ENCODE data around the gene KCNH1.

The KCNH1 gene

DNA sequence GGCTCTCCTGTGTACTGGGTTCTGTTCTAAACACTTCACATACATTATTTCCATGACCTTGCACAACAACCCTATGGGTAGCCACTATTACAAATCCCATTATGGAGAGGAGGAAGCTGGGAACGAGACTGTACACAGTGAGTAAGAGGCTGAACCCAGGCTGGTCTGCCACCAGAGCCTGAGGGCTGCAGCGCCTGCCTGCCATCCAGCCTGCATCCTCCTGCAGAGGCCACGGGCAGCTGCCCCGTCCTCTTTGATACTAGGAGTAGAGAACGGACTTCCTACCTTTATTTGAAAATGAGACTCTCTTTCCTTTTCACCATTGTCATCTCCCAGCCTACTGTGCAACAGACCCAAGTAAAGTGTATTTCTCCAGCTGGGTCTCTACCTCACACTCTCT lies 435.3 kb downstream of the KCNH1 start:
- TF ChIP-seq TAF1 (IDR thresholded peaks at IDR 0.05; ENCODE audit: low read depth) (no peak), EGR1 (IDR thresholded peaks at IDR 0.05) (no peak), TEAD4 (IDR thresholded peaks at IDR 0.05) (no peak), NFIC (IDR thresholded peaks at IDR 0.05) (no peak), EP300 (IDR thresholded peaks at IDR 0.05; ENCODE audit: borderline replicate concordance) (no peak), CREB1 (IDR thresholded peaks at IDR 0.05; ENCODE audit: low read depth) (no peak), FOXM1 (IDR thresholded peaks at IDR 0.05; ENCODE audit: borderline replicate concordance, low read depth) (no peak), YY1 (IDR thresholded peaks at IDR 0.05; ENCODE audit: low read depth) (no peak), USF1 (IDR thresholded peaks at IDR 0.05) (no peak), RAD21 (IDR thresholded peaks at IDR 0.05; ENCODE audit: low read depth) (no peak), REST (IDR thresholded peaks at IDR 0.05; ENCODE audit: low read depth) (no peak), TCF12 (IDR thresholded peaks at IDR 0.05; ENCODE audit: low read depth) (no peak), MAX (IDR thresholded peaks at IDR 0.05) (no peak), ZBTB7A (IDR thresholded peaks at IDR 0.05; ENCODE audit: low read depth) (no peak), CEBPB (IDR thresholded peaks at IDR 0.05) (no peak)

- TF ChIP-seq MAX (IDR thresholded peaks at IDR 0.05) = no peak
- no peak for TF ChIP-seq CREB1 (IDR thresholded peaks at IDR 0.05; ENCODE audit: low read depth)
- no peak for TF ChIP-seq REST (IDR thresholded peaks at IDR 0.05; ENCODE audit: low read depth)
- no peak for TF ChIP-seq EP300 (IDR thresholded peaks at IDR 0.05; ENCODE audit: borderline replicate concordance)
- TF ChIP-seq CEBPB (IDR thresholded peaks at IDR 0.05) = no peak
- TF ChIP-seq NFIC (IDR thresholded peaks at IDR 0.05) = no peak
- TF ChIP-seq FOXM1 (IDR thresholded peaks at IDR 0.05; ENCODE audit: borderline replicate concordance, low read depth) = no peak
- no peak for TF ChIP-seq ZBTB7A (IDR thresholded peaks at IDR 0.05; ENCODE audit: low read depth)
- TF ChIP-seq RAD21 (IDR thresholded peaks at IDR 0.05; ENCODE audit: low read depth) = no peak
- no peak for TF ChIP-seq TAF1 (IDR thresholded peaks at IDR 0.05; ENCODE audit: low read depth)
- TF ChIP-seq USF1 (IDR thresholded peaks at IDR 0.05) = no peak
- no peak for TF ChIP-seq TCF12 (IDR thresholded peaks at IDR 0.05; ENCODE audit: low read depth)
- TF ChIP-seq EGR1 (IDR thresholded peaks at IDR 0.05) = no peak
- TF ChIP-seq YY1 (IDR thresholded peaks at IDR 0.05; ENCODE audit: low read depth) = no peak
- TF ChIP-seq TEAD4 (IDR thresholded peaks at IDR 0.05) = no peak
Observed at GRCh38 chr1:210697185-210697584, 436.8 kb downstream of the KCNH1 start.

DNA sequence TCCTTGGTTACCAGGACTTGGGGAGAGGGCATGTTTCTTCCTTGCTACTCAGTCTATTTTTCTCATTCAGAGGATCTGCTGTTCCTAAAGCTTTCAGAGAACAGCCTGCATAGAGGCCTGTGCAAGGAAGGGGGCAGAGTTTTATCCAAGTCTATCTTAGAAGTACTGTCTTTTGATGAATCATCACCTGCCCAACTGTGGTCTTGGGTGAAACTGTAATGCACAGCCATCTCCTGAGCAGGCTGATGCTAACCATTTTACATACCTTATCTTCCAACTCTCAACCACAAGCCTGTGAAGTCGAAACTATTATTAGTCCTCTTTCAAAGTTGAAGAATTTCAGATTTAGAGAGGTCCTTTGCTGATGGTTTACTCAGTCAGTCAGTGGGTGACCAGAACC lies 437.2 kb downstream of the KCNH1 start:
- TF ChIP-seq ZBTB7A (IDR thresholded peaks at IDR 0.05; ENCODE audit: low read depth) (no peak), EGR1 (IDR thresholded peaks at IDR 0.05) (no peak), CREB1 (IDR thresholded peaks at IDR 0.05; ENCODE audit: low read depth) (no peak), TEAD4 (IDR thresholded peaks at IDR 0.05) (no peak), YY1 (IDR thresholded peaks at IDR 0.05; ENCODE audit: low read depth) (no peak), USF1 (IDR thresholded peaks at IDR 0.05) (no peak), NFIC (IDR thresholded peaks at IDR 0.05) (no peak), EP300 (IDR thresholded peaks at IDR 0.05; ENCODE audit: borderline replicate concordance) (no peak), MAX (IDR thresholded peaks at IDR 0.05) (no peak), REST (IDR thresholded peaks at IDR 0.05; ENCODE audit: low read depth) (no peak), TAF1 (IDR thresholded peaks at IDR 0.05; ENCODE audit: low read depth) (no peak), CEBPB (IDR thresholded peaks at IDR 0.05) (no peak), TCF12 (IDR thresholded peaks at IDR 0.05; ENCODE audit: low read depth) (no peak), FOXM1 (IDR thresholded peaks at IDR 0.05; ENCODE audit: borderline replicate concordance, low read depth) (no peak), RAD21 (IDR thresholded peaks at IDR 0.05; ENCODE audit: low read depth) (no peak)
